H1 (cell line): ENCODE measurements around the gene EPHA5. TPM values are rescaled to one million over a fixed set of nuclear protein-coding genes. Genes with fewer than 3 reads are reported as not detected.

ENCODE experiments used
- CTCF ChIA-PET: fragments of 300-600 bp; sonication (Branson Sonifier 250); formaldehyde crosslinking; loops from one replicate; lab custom pipeline; 2021; ENCODE audit not compliant: partially characterized antibody; lab: Charles Lee
- POLR2A ChIA-PET: fragments of 300-600 bp; sonication (Branson Sonifier 250); formaldehyde crosslinking; loops from one replicate; lab custom pipeline; 2021; ENCODE audit warnings: inconsistent platforms; ENCODE audit not compliant: partially characterized antibody; lab: Charles Lee
- DNase-seq, 2 experiments: peaks; one replicate each; pipeline versions ENCODE4 v3.0.0 to v3.0.0-alpha.2; 2010 to 2022; ENCODE audit warnings: low spot score in 2 of 2, low read depth in 1 of 2, mixed read lengths in 1 of 2
- FAIRE-seq: peaks from 2 replicates; lab custom pipeline; 2011; peaks lifted over from hg19 to GRCh38; lab: Jason Lieb, UNC
- H2AFZ ChIP-seq: 2 replicates; pipeline ENCODE4 v1.8.1; 2012; ENCODE audit warnings: low read length, inconsistent platforms
- H2AK5ac ChIP-seq: 2 replicates; pipeline ENCODE4 v1.6.1; 2013; ENCODE audit warnings: low read depth, low read length
- H2BK120ac ChIP-seq: replicated peaks from 2 replicates; pipeline ENCODE3; 2013; ENCODE audit warnings: low read depth, low read length, inconsistent platforms
- H2BK12ac ChIP-seq: 2 replicates; pipeline ENCODE4 v1.6.1; 2013; ENCODE audit warnings: low read depth, low read length
- H2BK15ac ChIP-seq: 2 replicates; pipeline ENCODE4 v1.6.1; 2013; ENCODE audit warnings: low read length
- H2BK20ac ChIP-seq: 2 replicates; pipeline ENCODE4 v1.6.1; 2013; ENCODE audit warnings: low read length
- H2BK5ac ChIP-seq: 2 replicates; pipeline ENCODE4 v1.6.1; 2013; ENCODE audit warnings: low read depth, low read length
- H3K14ac ChIP-seq: 2 replicates; pipeline ENCODE4 v1.6.1; 2013; ENCODE audit warnings: inconsistent platforms; ENCODE audit not compliant: insufficient read length
- H3K18ac ChIP-seq: 2 replicates; pipeline ENCODE4 v1.6.1; 2013; ENCODE audit warnings: low read length; ENCODE audit errors: extremely low read depth
- H3K23ac ChIP-seq: 2 replicates; pipeline ENCODE4 v1.6.1; 2013; ENCODE audit warnings: inconsistent platforms; ENCODE audit not compliant: insufficient read length
- H3K23me2 ChIP-seq: 2 replicates; pipeline ENCODE4 v1.6.1; 2013; ENCODE audit warnings: low read depth, low read length
- H3K27ac ChIP-seq: 2 replicates; pipeline ENCODE4 v1.6.1; 2011; ENCODE audit warnings: low read depth, low read length, inconsistent platforms
- H3K27me3 ChIP-seq, 4 experiments: replicated peaks in 1 of 4; 1 replicate in 1 of 4; 2 replicates in 3 of 4; pipeline versions ENCODE4 v1.6.1 to v1.8.1; 2011 to 2013; ENCODE audit warnings: low read length in 3 of 4, mild to moderate bottlenecking in 3 of 4, inconsistent platforms in 2 of 4, mixed read lengths in 2 of 4, moderate library complexity in 1 of 4; ENCODE audit not compliant: control insufficient read depth in 3 of 4, insufficient read depth in 3 of 4; ENCODE audit errors: extremely low read depth in 1 of 4
- H3K36me3 ChIP-seq, 4 experiments: 2 replicates each; pipeline versions ENCODE4 v1.6.1 to v1.8.1; 2011 to 2013; ENCODE audit warnings: mild to moderate bottlenecking in 4 of 4, low read length in 3 of 4, moderate library complexity in 2 of 4, control low read depth in 1 of 4, inconsistent platforms in 1 of 4; ENCODE audit not compliant: insufficient read depth in 4 of 4, control insufficient read depth in 2 of 4
- H3K4ac ChIP-seq: replicated peaks from 2 replicates; pipeline ENCODE3; 2013; ENCODE audit warnings: low read length, low read depth, mixed read lengths, inconsistent platforms; ENCODE audit not compliant: insufficient read length
- H3K4me1 ChIP-seq, 4 experiments: replicated peaks in 1 of 4; 1 replicate in 1 of 4; 2 replicates in 3 of 4; pipeline versions ENCODE4 v1.6.1 to v1.8.1; 2011 to 2013; ENCODE audit warnings: low read length in 3 of 4, inconsistent platforms in 2 of 4, mixed read lengths in 1 of 4; ENCODE audit not compliant: insufficient read depth in 4 of 4, control insufficient read depth in 3 of 4
- H3K4me2 ChIP-seq, 2 experiments: 2 replicates each; pipeline versions ENCODE4 v1.6.1 to v1.8.1; 2011 to 2013; ENCODE audit warnings: low read depth in 2 of 2, low read length in 2 of 2, control low read depth in 1 of 2, inconsistent platforms in 1 of 2, mild to moderate bottlenecking in 1 of 2; ENCODE audit not compliant: insufficient read depth in 1 of 2
- H3K4me3 ChIP-seq, 4 experiments: fragments of 200-600, 300-600 bp in 1 of 4; sonication (generic), shearing (Covaris generic), sonication (Bioruptor Twin) in 1 of 4; 2 replicates each; pipeline versions ENCODE4 v1.5.1 to v1.8.1; 2011 to 2016; ENCODE audit warnings: low read length in 4 of 4, low read depth in 3 of 4, control low read depth in 2 of 4, inconsistent platforms in 2 of 4, mild to moderate bottlenecking in 2 of 4, mixed read lengths in 1 of 4, moderate library complexity in 1 of 4; ENCODE audit not compliant: insufficient read depth in 2 of 4; ENCODE audit errors: extremely low read depth in 1 of 4
- H3K56ac ChIP-seq: replicated peaks from 2 replicates; pipeline ENCODE3; 2013; ENCODE audit warnings: low read depth, mild to moderate bottlenecking, mixed read lengths, low read length, inconsistent platforms; ENCODE audit not compliant: insufficient read length
- H3K79me1 ChIP-seq: 2 replicates; pipeline ENCODE4 v1.6.1; 2013; ENCODE audit warnings: low read depth, low read length, control low read depth
- H3K79me2 ChIP-seq, 2 experiments: 2 replicates each; pipeline versions ENCODE4 v1.6.1 to v1.8.1; 2012 to 2013; ENCODE audit warnings: low read length in 2 of 2, mild to moderate bottlenecking in 2 of 2, inconsistent platforms in 1 of 2; ENCODE audit not compliant: insufficient read depth in 2 of 2, control insufficient read depth in 1 of 2
- H3K9ac ChIP-seq, 4 experiments: replicated peaks in 1 of 4; 1 replicate in 1 of 4; 2 replicates in 3 of 4; pipeline versions ENCODE4 v1.6.1 to v1.8.1; 2011 to 2013; ENCODE audit warnings: low read depth in 3 of 4, low read length in 3 of 4, control low read depth in 2 of 4, mild to moderate bottlenecking in 2 of 4, moderate library complexity in 2 of 4, inconsistent platforms in 1 of 4; ENCODE audit errors: extremely low read depth in 1 of 4
- H3K9me3 ChIP-seq, 2 experiments: 2 replicates each; pipeline versions ENCODE4 v1.6.1 to v1.8.1; 2012 to 2013; ENCODE audit warnings: mild to moderate bottlenecking in 2 of 2, moderate library complexity in 2 of 2, control low read depth in 1 of 2, inconsistent platforms in 1 of 2, low read depth in 1 of 2, low read length in 1 of 2, mixed read lengths in 1 of 2; ENCODE audit not compliant: insufficient read depth in 2 of 2
- H4K20me1 ChIP-seq, 2 experiments: replicated peaks in 1 of 2; 2 replicates each; pipeline versions ENCODE3 to v1.8.1; 2011 to 2013; ENCODE audit warnings: inconsistent platforms in 2 of 2, low read length in 2 of 2, mild to moderate bottlenecking in 1 of 2; ENCODE audit not compliant: insufficient read depth in 2 of 2, control insufficient read depth in 1 of 2
- H4K5ac ChIP-seq: 2 replicates; pipeline ENCODE4 v1.6.1; 2013; ENCODE audit warnings: low read length, low read depth, mixed read lengths, inconsistent platforms; ENCODE audit not compliant: insufficient read length
- H4K8ac ChIP-seq: 2 replicates; pipeline ENCODE4 v1.8.0; 2013; ENCODE audit warnings: mild to moderate bottlenecking, moderate library complexity, low read length, inconsistent platforms; ENCODE audit not compliant: insufficient read depth; ENCODE audit errors: extremely low read depth
- H4K91ac ChIP-seq: replicated peaks from 2 replicates; pipeline ENCODE3; 2013; ENCODE audit warnings: low read length, mixed read lengths, inconsistent platforms; ENCODE audit not compliant: insufficient read length
- CBX5 ChIP-seq: fragments of 300-800, 300-1000 bp; sonication (generic); IDR thresholded peaks from 2 replicates; pipeline ENCODE4 v1.7.1; 2016; ENCODE audit warnings: antibody characterized with exemption, low read length, low read depth
- CREB1 ChIP-seq: IDR thresholded peaks from 2 replicates; pipeline ENCODE4 v1.6.1; 2012; ENCODE audit warnings: inconsistent platforms
- FOSL1 ChIP-seq: IDR thresholded peaks from 2 replicates; pipeline ENCODE4 v1.6.1; 2011; ENCODE audit warnings: mild to moderate bottlenecking, low read depth, low read length, moderate library complexity; ENCODE audit not compliant: insufficient read depth
- HDAC6 ChIP-seq: IDR thresholded peaks from one replicate; pipeline ENCODE4 v1.7.1; 2012; ENCODE audit warnings: low read depth, mild to moderate bottlenecking, inconsistent platforms, low read length, moderate library complexity
- KDM5A ChIP-seq: fragments of 200-600 bp; IDR thresholded peaks from 2 replicates; pipeline ENCODE4 v1.7.1; 2012; ENCODE audit warnings: mild to moderate bottlenecking, low read length, inconsistent platforms, mixed read lengths
- PHF8 ChIP-seq: fragments of 200-600 bp; sonication (generic); conservative IDR thresholded peaks from 2 replicates; pipeline ENCODE4 v1.7.1; 2012; ENCODE audit warnings: low read depth, mild to moderate bottlenecking, inconsistent platforms, low read length, moderate library complexity
- RAD21 ChIP-seq, 2 experiments: IDR thresholded peaks in 1 of 2; conservative IDR thresholded peaks in 1 of 2; 2 replicates each; pipeline ENCODE4 v1.6.1; 2011; ENCODE audit warnings: low read depth in 2 of 2, low read length in 2 of 2, improper control_type of control experiment in 1 of 2, inconsistent platforms in 1 of 2, mild to moderate bottlenecking in 1 of 2, moderate library complexity in 1 of 2
- RFX5 ChIP-seq: IDR thresholded peaks from 2 replicates; pipeline ENCODE4 v1.6.1; 2011; ENCODE audit warnings: low read depth, low read length, improper control_type of control experiment, borderline replicate concordance
- SIN3A ChIP-seq, 2 experiments: IDR thresholded peaks in 1 of 2; conservative IDR thresholded peaks in 1 of 2; 2 replicates each; pipeline ENCODE4 v1.6.1; 2011 to 2012; ENCODE audit warnings: low read length in 2 of 2, improper control_type of control experiment in 1 of 2, low read depth in 1 of 2, mild to moderate bottlenecking in 1 of 2
- SIX5 ChIP-seq: IDR thresholded peaks from 2 replicates; pipeline ENCODE4 v1.6.1; 2011; ENCODE audit warnings: mild to moderate bottlenecking, low read depth, low read length
- SP1 ChIP-seq: IDR thresholded peaks from 2 replicates; pipeline ENCODE4 v1.6.1; 2011; ENCODE audit warnings: low read depth, low read length
- TCF12 ChIP-seq: IDR thresholded peaks from 2 replicates; pipeline ENCODE4 v1.6.1; 2011; ENCODE audit warnings: low read depth, mild to moderate bottlenecking, low read length
- WGBS, 2 experiments: shearing (Covaris generic) in 1 of 2; methylation state at CpG; one replicate each; pipeline versions ENCODE4 v1.1.6 to v1.1.7; 2013 to 2015; ENCODE audit warnings: low lambda C conversion rate in 2 of 2, mixed read lengths in 2 of 2, inconsistent platforms in 1 of 2, low coverage in 1 of 2, missing lambda C conversion rate in 1 of 2; ENCODE audit not compliant: insufficient replicate concordance in 2 of 2, insufficient coverage in 1 of 2, insufficient read length in 1 of 2; ENCODE audit errors: extremely low coverage in 1 of 2, missing lambda C conversion rate in 1 of 2; 5-methylcytosine and 5-hydroxymethylcytosine counted together
- polyA plus RNA-seq, 7 experiments: library from polyadenylated mRNA; depleted of rRNA in 3 of 7; stranded (reverse) in 5 of 7; unstranded in 2 of 7; fragments of >200 nt in 5 of 7; fragments of 200-250 nt in 2 of 7; gene quantifications; 1 replicate in 5 of 7; 2 replicates in 1 of 7; 4 replicates in 1 of 7; pipeline versions ENCODE4 v1.2.1 to v1.2.3, GENCODE V29; 2011 to 2013; ENCODE audit warnings: missing spikeins in 2 of 7, mixed read lengths in 2 of 7
- total RNA-seq: library from RNA; stranded (reverse); fragmentation: NEBNext Ultra II Directional; extraction: Animal tissue kit (Norgen Biotek cat#: 25700); gene quantifications from 2 replicates; pipeline ENCODE4 v1.2.1, GENCODE V29; 2021
- TF ChIP-seq, protein P1 (sequence below): IDR thresholded peaks from 2 replicates; pipeline ENCODE4 v1.6.1; 2012; ENCODE audit warnings: inconsistent platforms
- TF ChIP-seq, protein P2 (sequence below): IDR thresholded peaks from 2 replicates; pipeline ENCODE4 v1.6.1; 2011; ENCODE audit warnings: low read depth, mild to moderate bottlenecking, low read length; ENCODE audit not compliant: insufficient read depth

EPHA5 gene
- total and polyA plus RNA-seq, 2 of the 8 experiments (the other 6 are each of a cell fraction or from before 2014, with no cell fraction given): 0.03 to 0.11 TPM

DNA sequence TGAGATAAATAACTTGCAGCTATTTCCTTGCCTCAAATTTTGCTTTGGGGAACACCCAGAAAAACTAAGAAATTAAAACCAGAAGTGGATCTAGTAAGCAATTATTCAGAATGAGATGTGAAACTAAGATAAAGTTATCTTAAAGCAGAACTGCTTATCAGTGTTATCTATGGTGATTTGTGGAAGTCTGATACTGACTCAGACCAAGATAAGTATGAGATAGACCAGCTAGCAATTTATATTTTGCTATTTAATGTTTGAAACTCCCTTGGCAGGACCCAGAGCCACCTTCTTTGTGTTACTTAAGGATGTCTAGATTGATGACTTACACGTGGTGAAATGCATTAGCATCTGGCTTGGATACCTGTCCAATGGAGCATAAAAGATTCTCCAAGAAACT is 368.1 kb downstream of the EPHA5 start:
- Histone ChIP-seq H3K9me3 (no peaks in the 10 kb centered on the region), H3K9ac (no peak overlapping the region), H4K20me1 (no peaks in the 10 kb centered on the region), H3K4ac (no peak overlapping the region), H3K4me3 (no peak overlapping the region), H4K5ac (no peak overlapping the region), H3K18ac (no peak overlapping the region), H2BK12ac (no peak overlapping the region), H3K4me2 (no peak overlapping the region), H3K79me1 (no peaks in the 10 kb centered on the region), H4K8ac (no peak overlapping the region), H4K91ac (no peak overlapping the region), H3K79me2 (no peaks in the 10 kb centered on the region), H3K56ac (no peak overlapping the region), H2BK15ac (no peak overlapping the region), H3K36me3 (no peaks in the 10 kb centered on the region), H3K27ac (no peak overlapping the region), H3K14ac (no peak overlapping the region), H2BK120ac (no peak overlapping the region), H2AK5ac (no peak overlapping the region), H2AFZ (no peak overlapping the region), H3K4me1 (no peaks in the 10 kb centered on the region), H3K27me3 (no peaks in the 10 kb centered on the region), H3K23me2 (no peaks in the 10 kb centered on the region), H3K23ac (no peak overlapping the region), H2BK5ac (no peak overlapping the region), H2BK20ac (no peak overlapping the region)
- 79% methylated on average over 1 of the region's 1 CpG; no CpG with 5 or more reads in 1 of the 2 experiments for WGBS, 2 experiments
- ChIA-PET CTCF (interaction anchor here (1.5 kb wide), 1 partner anchor 51 kb away, joined by 3 read pairs; no protein-coding TSS in a partner anchor), POLR2A (no interaction called here)
- FAIRE-seq (no peak), DNase-seq (no peak)
- TF ChIP-seq RFX5 (no peak), PHF8 (no peak), SIX5 (no peak), SP1 (no peak), FOSL1 (no peak), SIN3A (conservative IDR thresholded peaks at IDR 0.05 in 1 of 2, IDR thresholded peaks at IDR 0.05 in 1 of 2; ENCODE audit: low read depth in 1 of 2, low read length in 2 of 2) (no peak), TCF12 (no peak), RAD21 (IDR thresholded peaks at IDR 0.05 in 1 of 2, conservative IDR thresholded peaks at IDR 0.05 in 1 of 2; ENCODE audit: low read depth in 2 of 2, low read length in 2 of 2) (no peak), HDAC6 (no peak), CBX5 (no peak), CREB1 (no peak), KDM5A (no peak)
- TF ChIP-seq, protein P1, sequence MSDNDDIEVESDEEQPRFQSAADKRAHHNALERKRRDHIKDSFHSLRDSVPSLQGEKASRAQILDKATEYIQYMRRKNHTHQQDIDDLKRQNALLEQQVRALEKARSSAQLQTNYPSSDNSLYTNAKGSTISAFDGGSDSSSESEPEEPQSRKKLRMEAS: no peak
- TF ChIP-seq, protein P2, sequence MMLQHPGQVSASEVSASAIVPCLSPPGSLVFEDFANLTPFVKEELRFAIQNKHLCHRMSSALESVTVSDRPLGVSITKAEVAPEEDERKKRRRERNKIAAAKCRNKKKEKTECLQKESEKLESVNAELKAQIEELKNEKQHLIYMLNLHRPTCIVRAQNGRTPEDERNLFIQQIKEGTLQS: no peak
